Right lobe of liver (tissue), 4 donors: ENCODE measurements around the gene ERC2.

Experiments used
- POLR2A ChIP-seq: fragments of 450-650 bp; IDR thresholded peaks from one replicate; pipeline ENCODE4 v1.6.1; 2017; ENCODE audit warnings: antibody characterized with exemption, mild to moderate bottlenecking
- TF ChIP-seq, protein P1 (sequence below), 4 donors: fragments of 200-600 bp in 3 of 4; fragments of 450-650 bp in 1 of 4; IDR thresholded peaks; one replicate each; pipeline versions ENCODE4 v1.5.1 to v1.8.0; 2016 to 2022; ENCODE audit warnings: antibody characterized with exemption in 4 of 4, mild to moderate bottlenecking in 2 of 4
- donor health status: DM: no; HTN: no; CAD: no.
- donor health status: DM: no; HTN: no; CAD: no.
- donor health status: DM: no; HTN: yes; CAD: no.

DNA sequence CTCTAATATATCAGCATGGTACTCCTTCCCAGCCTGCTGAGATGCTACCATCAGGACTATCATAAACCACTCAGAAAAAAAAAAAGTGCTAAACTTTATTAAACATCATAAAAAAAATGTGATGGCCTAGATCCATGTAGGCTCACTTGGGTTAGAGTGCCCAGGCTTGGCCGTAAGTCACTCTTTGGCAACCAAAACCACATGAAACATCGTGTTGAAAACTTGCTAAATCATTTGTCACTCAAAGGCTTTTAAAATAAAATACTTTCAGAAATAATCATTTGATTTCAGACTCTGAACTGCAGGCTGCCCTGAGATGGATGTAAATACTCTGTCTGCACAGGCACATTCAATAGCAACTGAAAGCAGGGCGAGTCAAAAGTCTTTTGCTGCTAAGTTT is 902.7 kb downstream of the ERC2 start:
- TF ChIP-seq, protein P1, sequence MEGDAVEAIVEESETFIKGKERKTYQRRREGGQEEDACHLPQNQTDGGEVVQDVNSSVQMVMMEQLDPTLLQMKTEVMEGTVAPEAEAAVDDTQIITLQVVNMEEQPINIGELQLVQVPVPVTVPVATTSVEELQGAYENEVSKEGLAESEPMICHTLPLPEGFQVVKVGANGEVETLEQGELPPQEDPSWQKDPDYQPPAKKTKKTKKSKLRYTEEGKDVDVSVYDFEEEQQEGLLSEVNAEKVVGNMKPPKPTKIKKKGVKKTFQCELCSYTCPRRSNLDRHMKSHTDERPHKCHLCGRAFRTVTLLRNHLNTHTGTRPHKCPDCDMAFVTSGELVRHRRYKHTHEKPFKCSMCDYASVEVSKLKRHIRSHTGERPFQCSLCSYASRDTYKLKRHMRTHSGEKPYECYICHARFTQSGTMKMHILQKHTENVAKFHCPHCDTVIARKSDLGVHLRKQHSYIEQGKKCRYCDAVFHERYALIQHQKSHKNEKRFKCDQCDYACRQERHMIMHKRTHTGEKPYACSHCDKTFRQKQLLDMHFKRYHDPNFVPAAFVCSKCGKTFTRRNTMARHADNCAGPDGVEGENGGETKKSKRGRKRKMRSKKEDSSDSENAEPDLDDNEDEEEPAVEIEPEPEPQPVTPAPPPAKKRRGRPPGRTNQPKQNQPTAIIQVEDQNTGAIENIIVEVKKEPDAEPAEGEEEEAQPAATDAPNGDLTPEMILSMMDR (IDR thresholded peaks at IDR 0.05), result no peak
- no peak for TF ChIP-seq POLR2A
